Lower lobe of right lung (tissue), 2 donors: ENCODE results near the gene CIITA. TPM values are rescaled to one million over a fixed set of nuclear protein-coding genes. Genes with fewer than 3 reads are reported as not detected.

Experiments
- ATAC-seq, 2 donors: fragments of 200-7000 bp; cut with Tn5 transposase; one replicate each; pipeline ENCODE4 v1.9.1; 2020 to 2022; ENCODE audit warnings: mild to moderate bottlenecking in 2 of 2, moderate library complexity in 2 of 2
- DNase-seq: peaks from one replicate; pipeline ENCODE4 v3.0.0-alpha.2; 2020
- H3K27ac ChIP-seq: fragments of 200-600 bp; one replicate; pipeline ENCODE4 v1.8.0; 2022
- H3K27me3 ChIP-seq: fragments of 200-600 bp; one replicate; pipeline ENCODE4 v1.8.0; 2022; ENCODE audit warnings: low read depth
- H3K36me3 ChIP-seq: fragments of 200-600 bp; one replicate; pipeline ENCODE4 v1.8.0; 2022; ENCODE audit warnings: mild to moderate bottlenecking
- H3K4me1 ChIP-seq: fragments of 200-600 bp; one replicate; pipeline ENCODE4 v1.8.0; 2022
- H3K4me3 ChIP-seq: fragments of 200-600 bp; one replicate; pipeline ENCODE4 v1.8.0; 2022; ENCODE audit warnings: mild to moderate bottlenecking
- H3K9me3 ChIP-seq: fragments of 200-600 bp; one replicate; pipeline ENCODE4 v1.8.0; 2022
- CTCF ChIP-seq: fragments of 200-600 bp; IDR thresholded peaks from one replicate; pipeline ENCODE4 v1.8.0; 2022; ENCODE audit warnings: antibody characterized with exemption, mild to moderate bottlenecking
- intact Hi-C: fragments of 100-400 bp; cut with DNase I; formaldehyde crosslinking; loops from one replicate; pipeline ENCODE4 v1.11.0; 2022
- total RNA-seq: library from RNA; stranded (reverse); fragmentation: NEBNext Ultra II Directional; extraction: Animal tissue kit (Norgen Biotek cat#: 25700); gene quantifications from one replicate; pipeline ENCODE4 v1.2.1, GENCODE V29; 2021
- donor health status: DM: no; HTN: yes; CAD: no; lungs with severe emphysema.

The CIITA gene
- total RNA-seq, 1 donor from 2014 or later = 119 TPM

- ATAC-seq (no peak), DNase-seq (no peak)
- Histone ChIP-seq H3K4me3 (no peak overlapping the region), H3K27me3 (no peaks in the 10 kb centered on the region), H3K4me1 (peaks cover 66% of the 10 kb centered on the region), H3K36me3 (peaks cover 32% of the 10 kb centered on the region), H3K27ac (no peak overlapping the region), H3K9me3 (no peaks in the 10 kb centered on the region)
- intact Hi-C loops = no loop called here
- no peak for TF ChIP-seq CTCF
Measured at GRCh38 chr16:10932959-10933710, 56.1 kb downstream of the CIITA start.

- intact Hi-C loops = no loop called here
- H3K27me3 ChIP-seq = no peaks in the 10 kb centered on the region
- TF ChIP-seq CTCF = no peak
- H3K27ac ChIP-seq = no peak overlapping the region
- DNase-seq (no peak), ATAC-seq (no peak)
- no peaks in the 10 kb centered on the region for H3K9me3 ChIP-seq
- peaks cover 71% of the 10 kb centered on the region for H3K4me1 ChIP-seq
- H3K4me3 ChIP-seq = no peak overlapping the region
- H3K36me3 ChIP-seq = peaks cover 25% of the 10 kb centered on the region
Measured at GRCh38 chr16:10933865-10934264, 56.9 kb downstream of the CIITA start.

GRCh38 chr16:10934325-10935107 lies 57.5 kb downstream of the CIITA start:
- Histone ChIP-seq H3K9me3 (no peaks in the 10 kb centered on the region), H3K4me3 (no peak overlapping the region), H3K36me3 (peaks cover 23% of the 10 kb centered on the region), H3K27ac (no peak overlapping the region), H3K4me1 (peaks cover 74% of the 10 kb centered on the region), H3K27me3 (no peaks in the 10 kb centered on the region)
- no peak for ATAC-seq
- no peak for TF ChIP-seq CTCF
- intact Hi-C loops = no loop called here
- no peak for DNase-seq

GRCh38 chr16:10935226-10935915 lies 58.4 kb downstream of the CIITA start:
- Histone ChIP-seq H3K27ac (no peak overlapping the region), H3K9me3 (no peaks in the 10 kb centered on the region), H3K4me3 (no peak overlapping the region), H3K36me3 (peaks cover 23% of the 10 kb centered on the region), H3K27me3 (no peaks in the 10 kb centered on the region), H3K4me1 (peaks cover 74% of the 10 kb centered on the region)
- ATAC-seq (no peak), DNase-seq (no peak)
- TF ChIP-seq CTCF = no peak
- intact Hi-C loops = no loop called here

GRCh38 chr16:10936272-10936984 lies 59.4 kb downstream of the CIITA start:
- H3K4me3 ChIP-seq = no peak overlapping the region
- no peaks in the 10 kb centered on the region for H3K27me3 ChIP-seq
- peak overlapping the region; percentile 56 for H3K27ac ChIP-seq
- H3K36me3 ChIP-seq = peaks cover 21% of the 10 kb centered on the region
- no peak for DNase-seq
- no peaks in the 10 kb centered on the region for H3K9me3 ChIP-seq
- no peak for ATAC-seq
- intact Hi-C loops = no loop called here
- TF ChIP-seq CTCF = no peak
- peaks cover 78% of the 10 kb centered on the region for H3K4me1 ChIP-seq
